B cell (primary cell): ENCODE data around the gene ASPA.

ENCODE experiments used
- EZH2 ChIP-seq: IDR thresholded peaks from 2 replicates; pipeline ENCODE4 v1.6.1; 2012; ENCODE audit warnings: borderline replicate concordance, low read depth, mild to moderate bottlenecking, moderate library complexity, low read length; ENCODE audit not compliant: insufficient read depth, poor library complexity, severe bottlenecking
- TF ChIP-seq, protein P1 (sequence below): fragments of 200-600 bp; IDR thresholded peaks from one replicate; pipeline ENCODE4 v1.8.0; 2022; ENCODE audit warnings: antibody characterized with exemption, mild to moderate bottlenecking

DNA sequence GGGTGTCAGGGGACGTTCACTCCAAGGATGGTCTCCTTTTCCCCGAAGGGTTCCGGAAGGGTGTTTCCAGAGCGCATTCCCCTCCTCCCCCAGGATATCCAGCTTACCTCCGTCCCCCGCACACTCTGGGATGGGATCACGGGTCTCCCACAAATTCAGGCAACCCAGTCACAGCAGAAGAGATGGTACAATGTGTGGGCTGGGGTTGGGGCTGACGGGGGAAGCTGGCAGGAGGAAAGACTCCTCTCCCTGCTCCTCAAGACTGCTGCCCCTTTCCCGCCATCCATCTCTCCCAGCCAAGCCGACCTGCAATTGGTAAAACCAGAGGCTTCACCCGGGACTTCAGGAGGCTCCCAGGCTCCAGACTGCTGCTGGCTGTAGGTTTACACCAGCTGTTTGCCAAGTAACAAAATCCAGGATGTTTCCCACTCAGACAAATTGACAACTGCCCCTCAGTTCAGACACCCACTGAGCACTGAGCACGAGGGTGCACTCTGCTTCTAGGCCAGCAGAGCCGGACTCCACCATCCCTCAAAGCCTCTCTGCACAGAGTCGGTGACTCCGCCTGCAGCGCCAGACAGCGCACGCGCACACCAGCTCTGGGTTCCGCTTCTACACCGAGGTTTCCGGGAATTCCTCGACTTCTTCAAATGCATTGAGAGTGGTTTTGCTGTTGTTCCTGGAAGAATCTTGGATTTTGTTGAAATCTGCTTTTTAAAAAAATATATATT lies 37.7 kb downstream of the ASPA start:
- TF ChIP-seq, protein P1, sequence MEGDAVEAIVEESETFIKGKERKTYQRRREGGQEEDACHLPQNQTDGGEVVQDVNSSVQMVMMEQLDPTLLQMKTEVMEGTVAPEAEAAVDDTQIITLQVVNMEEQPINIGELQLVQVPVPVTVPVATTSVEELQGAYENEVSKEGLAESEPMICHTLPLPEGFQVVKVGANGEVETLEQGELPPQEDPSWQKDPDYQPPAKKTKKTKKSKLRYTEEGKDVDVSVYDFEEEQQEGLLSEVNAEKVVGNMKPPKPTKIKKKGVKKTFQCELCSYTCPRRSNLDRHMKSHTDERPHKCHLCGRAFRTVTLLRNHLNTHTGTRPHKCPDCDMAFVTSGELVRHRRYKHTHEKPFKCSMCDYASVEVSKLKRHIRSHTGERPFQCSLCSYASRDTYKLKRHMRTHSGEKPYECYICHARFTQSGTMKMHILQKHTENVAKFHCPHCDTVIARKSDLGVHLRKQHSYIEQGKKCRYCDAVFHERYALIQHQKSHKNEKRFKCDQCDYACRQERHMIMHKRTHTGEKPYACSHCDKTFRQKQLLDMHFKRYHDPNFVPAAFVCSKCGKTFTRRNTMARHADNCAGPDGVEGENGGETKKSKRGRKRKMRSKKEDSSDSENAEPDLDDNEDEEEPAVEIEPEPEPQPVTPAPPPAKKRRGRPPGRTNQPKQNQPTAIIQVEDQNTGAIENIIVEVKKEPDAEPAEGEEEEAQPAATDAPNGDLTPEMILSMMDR: no peak
- no peak for TF ChIP-seq EZH2
